GM12872 (cell line): ENCODE data around the gene AGAP1.

Source experiments
- TF ChIP-seq, protein P1 (sequence below): IDR thresholded peaks from 3 replicates; pipeline ENCODE4 v1.5.1; 2011; ENCODE audit warnings: low read depth, mild to moderate bottlenecking, low read length, moderate library complexity; ENCODE audit not compliant: insufficient read depth

AGAP1 gene

DNA sequence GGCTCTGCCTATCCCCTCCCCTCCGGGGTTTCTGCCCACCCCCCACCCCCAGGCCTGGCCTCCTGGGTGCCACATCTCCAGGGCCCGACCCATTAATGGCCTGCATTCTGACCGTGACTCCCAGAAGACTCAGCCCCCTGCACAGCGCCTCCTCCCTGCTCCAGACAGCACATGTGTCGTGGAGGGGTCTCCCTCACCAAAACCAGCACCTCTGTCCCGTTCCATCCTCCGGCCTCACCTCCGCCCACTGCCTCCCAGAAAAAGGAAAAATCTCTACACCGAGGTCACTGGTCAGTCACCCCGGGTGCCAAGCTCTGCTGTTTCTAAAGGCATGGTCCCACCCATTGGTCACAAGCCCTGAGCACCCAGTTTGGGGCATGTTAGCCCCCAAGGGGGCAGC, 609.1 kb downstream of the AGAP1 start:
- TF ChIP-seq, protein P1, sequence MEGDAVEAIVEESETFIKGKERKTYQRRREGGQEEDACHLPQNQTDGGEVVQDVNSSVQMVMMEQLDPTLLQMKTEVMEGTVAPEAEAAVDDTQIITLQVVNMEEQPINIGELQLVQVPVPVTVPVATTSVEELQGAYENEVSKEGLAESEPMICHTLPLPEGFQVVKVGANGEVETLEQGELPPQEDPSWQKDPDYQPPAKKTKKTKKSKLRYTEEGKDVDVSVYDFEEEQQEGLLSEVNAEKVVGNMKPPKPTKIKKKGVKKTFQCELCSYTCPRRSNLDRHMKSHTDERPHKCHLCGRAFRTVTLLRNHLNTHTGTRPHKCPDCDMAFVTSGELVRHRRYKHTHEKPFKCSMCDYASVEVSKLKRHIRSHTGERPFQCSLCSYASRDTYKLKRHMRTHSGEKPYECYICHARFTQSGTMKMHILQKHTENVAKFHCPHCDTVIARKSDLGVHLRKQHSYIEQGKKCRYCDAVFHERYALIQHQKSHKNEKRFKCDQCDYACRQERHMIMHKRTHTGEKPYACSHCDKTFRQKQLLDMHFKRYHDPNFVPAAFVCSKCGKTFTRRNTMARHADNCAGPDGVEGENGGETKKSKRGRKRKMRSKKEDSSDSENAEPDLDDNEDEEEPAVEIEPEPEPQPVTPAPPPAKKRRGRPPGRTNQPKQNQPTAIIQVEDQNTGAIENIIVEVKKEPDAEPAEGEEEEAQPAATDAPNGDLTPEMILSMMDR = no peak

DNA sequence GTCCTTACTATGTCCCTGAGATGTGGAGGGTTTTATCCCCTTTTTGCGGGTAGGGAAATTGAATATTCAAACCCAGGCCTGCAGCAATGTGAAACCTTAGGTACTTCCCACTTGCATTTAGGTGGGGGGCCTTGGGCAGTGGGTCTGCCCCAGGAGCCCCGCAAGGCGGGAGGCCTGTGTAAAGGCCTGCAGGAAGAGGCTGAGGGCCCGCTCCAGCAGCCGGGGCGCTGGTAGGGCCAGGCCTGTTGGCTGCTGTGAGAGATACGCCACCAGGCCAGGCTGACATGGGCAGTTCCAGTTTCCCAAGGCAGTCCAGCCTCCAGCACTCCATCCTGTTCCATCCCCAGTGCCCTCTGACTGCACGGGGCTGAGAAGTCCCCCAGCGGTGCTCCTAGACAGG, 610.1 kb downstream of the AGAP1 start:
- TF ChIP-seq, protein P1 = no peak

DNA sequence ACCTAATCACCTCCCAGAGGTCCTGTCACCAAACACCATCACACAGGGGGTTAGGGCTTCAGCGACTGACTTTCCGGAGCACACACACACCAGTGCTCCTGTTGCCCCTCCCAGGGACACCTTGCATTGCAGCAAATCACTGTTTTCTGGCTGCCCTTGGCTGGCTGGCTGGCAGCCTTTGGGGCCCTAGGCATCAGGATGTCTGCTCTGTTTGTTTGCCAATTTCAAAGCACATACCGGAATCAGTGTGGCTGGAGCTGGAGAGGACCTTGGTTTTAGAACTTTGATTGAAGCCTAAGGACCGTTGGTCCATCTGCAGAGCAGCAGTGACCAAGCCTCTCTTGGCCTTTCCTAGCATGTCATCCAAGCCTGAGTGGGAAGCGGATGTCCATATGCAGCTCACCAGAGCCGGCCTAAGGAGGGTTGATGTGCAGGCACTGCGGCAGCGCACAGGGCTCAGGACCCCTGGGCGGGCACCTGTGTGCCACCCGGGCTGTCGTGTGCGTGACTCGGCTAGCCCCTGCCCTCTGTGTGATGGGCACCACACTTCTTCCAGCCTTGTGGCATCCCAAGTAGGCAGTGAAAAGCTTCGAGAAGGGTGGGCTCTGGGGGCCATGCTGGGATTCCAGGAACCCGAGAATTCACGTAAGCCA, 612.2 kb downstream of the AGAP1 start:
- TF ChIP-seq, protein P1 = no peak

DNA sequence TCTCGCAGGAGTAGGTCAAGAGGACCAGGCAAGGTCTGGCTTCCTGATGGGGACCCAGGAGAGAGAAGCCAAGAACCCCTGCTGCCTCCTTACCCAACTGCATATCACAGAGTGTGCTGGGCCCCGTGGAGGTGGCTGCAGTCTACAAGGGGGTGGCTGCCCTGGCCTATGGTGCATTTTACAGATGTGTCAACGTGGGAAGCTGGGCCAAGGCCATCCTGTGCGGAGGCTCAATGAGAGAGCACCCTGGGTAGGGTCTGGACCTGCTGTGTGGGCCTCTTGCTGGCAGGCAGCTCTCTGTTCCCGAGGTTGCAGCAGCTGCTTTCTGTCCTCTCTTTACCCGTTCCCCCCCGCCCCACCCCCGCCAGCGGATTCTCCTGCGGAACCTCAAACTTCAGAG, 612.9 kb downstream of the AGAP1 start:
- TF ChIP-seq, protein P1 = no peak

DNA sequence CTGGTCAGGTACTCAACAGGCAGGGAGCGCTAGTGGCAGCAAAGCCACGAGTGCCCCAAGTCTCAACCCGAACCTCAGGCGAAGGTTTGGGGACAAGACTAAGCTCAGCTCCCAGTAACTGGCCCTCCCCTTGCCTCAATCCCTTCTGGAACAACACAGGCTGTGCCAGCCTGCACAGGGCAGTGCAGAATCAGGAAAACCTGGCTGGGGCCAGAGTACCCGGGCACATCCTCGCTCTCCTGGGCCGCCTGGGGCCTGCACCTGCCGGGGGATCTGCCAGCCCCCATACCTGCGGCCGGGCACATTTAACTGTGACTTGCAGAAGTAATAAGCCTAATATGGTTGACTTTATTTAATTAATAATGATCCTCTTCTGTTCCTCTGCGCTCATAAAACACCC, 613.7 kb downstream of the AGAP1 start:
- TF ChIP-seq, protein P1 = no peak

DNA sequence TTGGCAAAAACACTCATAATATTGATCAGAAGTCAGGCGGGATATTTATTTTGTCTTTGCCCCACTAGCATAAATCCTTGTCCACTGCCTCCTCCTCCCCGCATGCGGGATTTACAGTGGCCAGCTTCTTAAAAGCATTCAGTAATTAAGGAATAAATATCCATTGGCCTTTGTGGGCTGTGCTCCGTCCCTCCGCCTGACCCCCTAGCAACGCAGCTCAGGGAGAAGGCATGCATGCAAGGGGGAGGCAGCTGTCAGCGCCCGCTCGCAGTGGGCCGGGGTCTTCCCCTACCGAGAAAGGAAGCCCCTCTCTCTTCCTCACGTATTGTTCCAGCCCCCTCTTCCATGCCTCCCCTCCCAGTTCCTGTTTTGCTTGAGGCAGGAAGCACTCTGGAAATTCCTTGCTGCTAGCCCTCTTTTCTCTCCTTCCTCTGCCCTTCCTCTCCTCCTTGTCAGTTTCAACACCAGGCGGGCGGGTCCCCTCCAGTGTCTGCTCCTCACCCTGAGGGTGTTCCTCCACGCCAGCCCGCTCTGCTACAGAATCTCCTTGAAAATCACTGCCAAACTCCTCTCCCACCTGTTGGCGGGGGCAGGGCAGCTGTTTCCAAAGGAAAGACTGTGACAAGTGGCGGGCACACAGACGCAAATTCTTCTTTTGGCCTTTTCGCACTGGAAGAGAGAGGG, 614.2 kb downstream of the AGAP1 start:
- TF ChIP-seq, protein P1 = no peak

DNA sequence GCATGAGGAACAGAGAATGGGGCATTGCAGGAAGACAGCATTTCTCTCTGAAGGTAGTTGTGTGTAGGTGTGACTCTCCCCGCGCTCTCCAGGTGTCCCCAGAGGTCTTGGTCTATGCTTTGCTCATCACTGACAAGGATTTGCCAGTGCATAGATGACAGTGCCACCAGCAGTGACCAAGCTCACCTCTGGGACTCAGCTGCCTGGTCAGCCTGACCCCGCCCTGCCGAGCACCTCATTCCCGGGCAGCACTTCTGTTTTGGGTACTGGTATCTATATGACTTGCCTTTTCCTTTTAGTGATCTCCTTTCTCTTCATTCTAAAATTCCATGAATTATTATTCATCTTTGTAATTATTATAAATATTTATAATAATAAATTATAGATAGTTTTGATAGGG, 615.2 kb downstream of the AGAP1 start:
- TF ChIP-seq, protein P1 = no peak
